RCC 7860 (cell line): ENCODE results near the gene ZNF628.
"Not testable (repeated sequence)": the region's sequence is repeated elsewhere in the genome, so short reads cannot be mapped to it uniquely, and the experiment has no call there.

ENCODE experiments used
- DNase-seq: peaks from one replicate; pipeline ENCODE4 v3.0.0-alpha.2; 2015; ENCODE audit warnings: low spot score
- FAIRE-seq: peaks from 2 replicates; lab custom pipeline; 2012; peaks lifted over from hg19 to GRCh38; lab: Jason Lieb, UNC

ZNF628 gene

DNA sequence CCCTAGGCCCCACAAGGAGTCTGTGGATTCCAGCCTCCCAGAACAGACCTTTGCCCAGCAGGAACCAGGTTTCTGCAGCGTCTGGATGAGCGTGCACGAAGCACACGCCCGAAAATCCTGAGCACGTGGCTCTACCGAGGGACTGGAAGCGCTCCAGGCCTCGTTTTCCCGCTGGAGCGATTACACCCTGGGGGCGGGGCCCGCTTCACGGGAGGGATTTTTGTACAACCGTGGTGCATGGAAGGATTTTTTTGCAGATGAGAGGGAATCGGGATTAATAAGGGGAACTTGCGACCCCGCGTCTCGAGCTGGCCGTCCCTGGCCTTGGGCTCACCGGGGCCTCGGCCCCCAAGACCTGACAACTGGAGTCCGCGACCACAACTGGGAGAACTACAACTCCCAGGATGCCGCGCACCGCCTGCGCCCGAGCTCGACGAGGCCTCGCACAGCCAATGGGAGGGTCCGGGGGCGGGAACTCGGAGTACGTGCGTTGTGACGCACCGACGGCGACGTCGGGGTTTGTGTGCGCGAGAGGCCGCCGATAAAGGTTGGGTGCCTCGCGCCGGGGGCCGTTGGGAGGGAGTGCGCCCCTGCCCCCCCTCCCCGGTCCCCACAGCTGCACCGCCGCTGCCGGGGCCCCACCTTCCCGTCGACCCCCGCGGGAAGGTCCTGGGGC lies at the start of gene ZNF628:
Gene ZNF628 (plus strand): TSS at position 518 of the 676 bp plus-strand sequence. CDS start 3,294 bp downstream, outside the sequence.
- FAIRE-seq (no peak), DNase-seq (peak; percentile 88)

DNA sequence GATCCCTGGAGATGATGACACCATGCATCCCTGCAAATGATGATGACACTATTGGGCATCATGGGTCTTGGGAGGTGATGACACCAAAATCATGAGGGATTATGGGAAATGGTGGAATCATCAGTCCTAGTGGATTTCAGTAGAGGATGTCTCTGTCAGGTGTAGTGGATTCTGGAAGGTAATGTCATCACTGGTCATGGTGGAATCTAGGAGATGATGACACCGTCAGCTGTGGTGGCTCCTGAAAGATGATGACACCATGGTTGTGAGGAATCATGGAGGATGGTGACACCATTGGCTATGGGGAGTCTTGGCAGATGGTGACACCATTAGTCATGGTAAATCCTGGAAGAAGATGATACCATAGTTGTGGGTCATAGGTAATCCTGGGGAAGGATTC lies 45.2 kb upstream of the ZNF628 start:
- FAIRE-seq (no peak), DNase-seq (no peak)

DNA sequence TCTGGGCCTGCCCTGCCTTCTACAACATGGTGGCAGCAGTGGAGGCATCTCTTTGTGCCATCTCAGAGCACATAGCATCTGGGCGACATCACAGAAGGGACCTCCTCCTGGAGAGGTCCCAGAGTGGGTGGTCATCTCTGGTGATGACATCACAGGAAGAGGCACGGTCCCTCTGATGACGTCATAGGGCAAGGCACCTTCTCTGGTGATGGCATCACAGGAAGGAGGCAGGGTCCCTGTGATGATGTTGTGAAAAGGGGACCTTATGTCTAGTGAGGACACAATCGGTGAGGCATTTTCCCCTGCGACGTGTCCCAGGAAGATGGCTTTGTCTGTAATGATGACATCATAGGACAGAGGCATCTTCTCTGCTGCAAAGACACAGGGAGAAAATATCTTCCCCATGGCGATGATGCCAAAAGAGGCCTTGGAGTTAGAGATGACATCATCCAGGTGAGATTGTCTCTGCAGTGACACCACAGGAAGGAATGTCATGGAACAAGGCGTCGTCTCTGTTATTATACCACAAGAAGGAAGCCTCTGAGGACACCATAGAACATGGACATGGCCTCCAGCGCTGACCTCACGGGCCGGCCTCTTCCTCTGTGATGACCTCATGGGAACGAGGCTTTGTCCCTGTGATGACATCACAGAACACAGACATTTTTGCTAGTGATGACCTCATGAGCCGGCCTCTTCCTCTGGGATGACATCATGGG lies 44.0 kb upstream of the ZNF628 start:
- FAIRE-seq: no peak
- DNase-seq: no peak

DNA sequence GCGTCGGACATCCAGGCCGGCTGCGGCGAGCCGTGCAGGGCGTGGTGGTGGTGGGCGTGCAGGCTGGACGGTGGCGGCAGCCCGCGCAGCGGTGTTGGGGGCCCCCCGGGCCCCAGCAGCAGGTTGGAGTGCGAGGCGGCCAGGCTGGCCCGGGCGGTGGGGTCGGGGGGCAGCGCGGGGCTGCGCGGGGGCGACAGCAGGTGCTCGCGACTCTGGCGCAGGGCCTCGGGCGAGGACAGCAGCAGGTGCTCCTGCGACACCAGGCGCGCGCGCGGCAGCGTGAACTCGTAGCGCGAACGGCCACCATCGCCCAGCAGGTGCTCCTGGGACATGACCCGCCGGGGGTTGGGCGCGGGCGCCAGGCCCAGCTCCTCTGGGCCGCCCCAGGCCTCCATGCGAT lies 43.1 kb upstream of the ZNF628 start:
- no peak for DNase-seq
- FAIRE-seq: no peak

DNA sequence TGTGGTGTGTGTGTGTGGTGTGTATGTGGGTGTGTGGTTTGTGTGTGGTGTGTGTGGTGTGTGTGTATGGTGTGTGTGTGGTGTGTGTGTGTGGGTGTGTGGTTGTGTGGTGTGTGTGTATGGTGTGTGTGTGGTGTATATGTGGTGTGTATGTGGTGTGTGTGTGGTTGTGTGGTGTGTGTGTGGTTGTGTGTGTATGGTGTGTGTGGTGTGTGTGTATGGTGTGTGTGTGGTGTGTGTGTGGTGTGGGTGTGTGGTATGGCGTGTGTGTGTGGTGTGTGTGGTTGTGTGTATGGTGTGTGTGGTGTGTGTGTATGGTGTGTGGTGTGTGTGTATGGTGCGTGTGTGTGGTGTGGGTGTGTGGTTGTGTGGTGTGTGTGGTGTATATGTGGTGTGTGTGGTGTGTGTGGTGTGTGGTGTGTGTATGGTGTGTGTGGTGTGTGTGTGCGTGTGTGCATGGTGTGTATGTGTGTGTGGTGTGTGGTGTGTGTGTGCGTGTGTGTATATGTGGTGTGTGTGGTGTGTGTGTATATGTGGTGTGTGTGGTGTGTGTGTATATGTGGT lies 42.0 kb upstream of the ZNF628 start:
- FAIRE-seq (no peak), DNase-seq (no peak)

DNA sequence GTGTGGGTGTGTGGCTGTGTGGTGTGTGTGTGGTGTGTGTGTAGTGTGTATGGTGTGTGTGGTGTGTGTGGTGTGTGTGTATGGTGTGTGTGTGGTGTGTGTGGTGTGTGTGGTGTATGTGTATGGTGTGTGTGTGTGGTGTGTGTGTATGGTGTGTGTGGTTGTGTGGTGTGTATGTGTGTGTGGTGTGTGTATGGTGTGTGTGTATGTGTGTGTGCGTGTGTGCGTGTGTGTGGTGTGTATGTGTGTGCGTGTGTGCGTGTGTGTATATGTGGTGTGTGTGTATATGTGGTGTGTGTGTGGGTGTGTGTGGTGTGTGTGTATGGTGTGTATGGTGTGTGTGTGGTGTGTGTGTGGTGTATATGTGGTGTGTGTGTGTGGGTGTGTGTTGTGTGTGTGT lies 41.4 kb upstream of the ZNF628 start:
- FAIRE-seq (no peak), DNase-seq (no peak)

DNA sequence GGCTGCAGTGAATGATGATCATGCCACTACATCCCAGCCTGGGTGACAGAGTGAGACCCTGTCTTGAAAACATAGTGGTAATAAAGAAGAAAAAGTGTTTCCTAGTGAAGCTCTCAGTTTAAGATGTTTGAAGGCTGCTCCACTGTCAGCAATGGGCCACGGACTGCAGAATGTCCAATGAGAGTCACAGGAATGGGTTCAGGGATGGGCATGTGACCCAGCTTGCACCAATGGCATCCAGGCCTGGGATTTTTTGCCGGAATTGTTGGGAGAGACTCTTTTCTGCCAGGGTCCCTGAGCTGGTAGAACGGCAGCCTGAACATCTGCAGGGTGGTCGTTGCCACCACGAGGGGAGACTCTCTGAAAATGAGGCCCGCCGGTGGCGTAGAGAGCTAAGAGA lies 39.6 kb upstream of the ZNF628 start:
- DNase-seq (no peak), FAIRE-seq (no peak)

DNA sequence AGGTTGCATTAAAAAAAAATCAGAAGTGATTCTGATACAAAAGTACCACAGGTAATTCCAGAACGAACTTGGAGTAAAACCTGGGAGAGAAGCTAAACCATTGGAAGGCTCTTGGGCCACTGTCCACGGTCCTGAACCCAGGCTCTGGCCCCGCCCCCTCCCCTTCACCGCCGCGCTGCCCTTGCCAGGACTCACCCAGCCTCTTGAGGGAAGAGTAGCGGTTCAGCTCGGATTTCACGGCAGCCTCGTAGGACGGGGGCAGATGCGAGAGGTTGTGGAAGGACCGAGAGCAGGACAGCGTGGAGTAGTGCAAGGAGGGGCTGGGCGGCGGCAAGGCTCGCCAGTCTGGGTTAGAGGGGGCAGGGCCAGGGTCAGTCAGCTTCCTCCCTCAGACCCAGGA lies 39.0 kb upstream of the ZNF628 start:
- FAIRE-seq: no peak

DNA sequence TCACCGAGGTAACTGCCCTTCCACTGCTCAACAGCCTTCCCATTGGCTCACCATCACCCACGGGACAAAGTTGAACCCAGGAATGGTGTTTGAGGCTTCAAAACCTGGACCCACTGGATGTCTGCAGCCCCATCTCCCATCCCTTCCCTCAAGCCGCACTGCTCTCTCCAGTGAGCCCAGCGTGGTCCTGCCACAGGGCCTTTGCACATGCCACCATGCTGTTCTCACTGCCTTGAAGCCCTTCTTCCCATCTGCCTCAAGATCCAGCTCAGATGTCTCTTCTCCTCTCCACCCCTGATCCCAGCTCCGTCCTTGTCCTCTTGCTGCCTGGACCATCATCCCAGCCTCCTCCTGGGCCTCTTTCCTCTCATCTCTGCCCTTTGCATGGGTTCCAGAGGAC lies 37.4 kb upstream of the ZNF628 start:
- no peak for DNase-seq
- no peak for FAIRE-seq

More for the DNA sequence above, 39.0 kb upstream of the ZNF628 start:
- peak; percentile 15 for DNase-seq

DNA sequence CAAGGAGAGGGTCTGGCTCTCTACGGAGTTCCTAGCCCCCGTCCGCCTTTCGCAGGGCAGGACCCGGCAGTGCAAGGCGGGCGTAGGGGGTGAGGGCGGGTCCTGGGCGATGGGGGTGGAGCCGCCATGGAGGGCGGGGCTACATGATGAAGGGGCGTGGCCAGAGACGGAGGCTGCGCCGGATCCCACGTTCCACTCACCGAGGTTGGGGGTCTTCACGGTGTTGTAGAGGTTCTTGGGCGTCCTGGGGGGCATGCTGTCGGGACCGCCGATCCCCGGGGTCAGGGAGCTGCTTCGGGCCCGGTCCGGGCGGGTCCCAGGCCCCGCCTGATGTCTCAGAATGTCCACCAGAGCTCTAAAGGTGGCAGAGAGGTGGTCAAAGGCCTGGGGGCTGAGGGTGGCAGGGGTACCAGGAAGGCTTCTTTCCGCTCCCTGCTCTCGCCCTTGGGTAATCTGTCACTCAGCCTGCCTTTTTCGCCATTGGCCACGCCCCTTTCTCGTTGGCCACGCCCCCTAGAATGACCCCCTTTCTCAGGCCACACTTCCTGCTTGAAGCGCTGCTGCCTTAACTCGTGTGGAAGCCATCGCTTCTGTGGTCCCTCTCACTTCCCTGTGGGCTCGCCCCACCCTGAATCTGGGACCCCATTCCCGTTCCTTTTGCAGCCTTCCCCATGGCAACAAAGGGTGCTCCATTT lies 35.9 kb upstream of the ZNF628 start:
- DNase-seq (no peak), FAIRE-seq (no peak)

DNA sequence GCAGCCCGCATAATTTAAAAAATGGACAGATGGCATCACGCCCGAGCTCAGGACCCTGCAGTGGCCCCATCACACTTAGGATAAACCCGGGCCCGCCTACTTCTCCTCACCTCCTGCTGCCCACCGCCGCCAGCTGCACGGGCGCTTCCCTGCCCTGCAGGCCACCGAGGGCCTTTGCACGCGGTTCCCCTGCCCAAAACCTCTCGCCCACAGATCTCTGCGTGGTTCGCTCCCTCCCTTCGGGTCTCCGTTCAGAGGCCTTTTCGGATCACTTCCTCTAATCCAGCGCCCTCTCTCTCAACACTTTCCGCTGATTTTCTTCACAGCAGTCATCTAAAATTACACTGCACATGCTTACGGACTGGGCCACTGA lies 35.1 kb upstream of the ZNF628 start:
- DNase-seq: no peak
- no peak for FAIRE-seq

DNA sequence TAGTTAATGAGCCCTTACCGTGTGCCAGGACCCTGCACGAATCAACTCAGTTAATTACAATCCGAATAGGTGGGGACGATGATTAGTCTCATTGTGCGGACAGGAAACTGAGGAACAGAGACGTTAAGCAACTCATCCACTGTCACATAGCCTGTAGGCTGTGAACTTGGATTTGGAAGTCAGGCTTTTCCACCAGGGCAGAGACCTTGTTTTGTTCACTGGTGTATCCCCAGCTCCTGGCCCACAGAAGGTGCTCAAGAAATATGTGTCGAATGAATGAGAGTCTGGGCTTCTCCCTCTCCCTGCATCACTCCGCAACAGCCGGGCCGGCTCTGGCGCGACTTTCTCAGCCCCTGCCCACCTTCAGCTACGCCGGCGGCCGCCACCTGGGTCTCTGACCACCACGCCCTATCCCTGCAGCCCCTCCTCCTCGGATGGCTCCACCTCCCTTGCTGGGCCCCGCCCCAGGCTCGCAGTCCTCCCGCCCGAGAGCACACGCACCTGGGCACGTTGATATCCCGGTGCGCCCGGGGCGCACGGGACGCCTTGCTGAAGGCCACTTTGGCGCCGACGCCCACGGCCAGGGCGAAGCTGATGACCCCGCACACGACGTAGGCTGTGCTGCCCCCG lies 34.6 kb upstream of the ZNF628 start:
- FAIRE-seq (no peak), DNase-seq (no peak)

DNA sequence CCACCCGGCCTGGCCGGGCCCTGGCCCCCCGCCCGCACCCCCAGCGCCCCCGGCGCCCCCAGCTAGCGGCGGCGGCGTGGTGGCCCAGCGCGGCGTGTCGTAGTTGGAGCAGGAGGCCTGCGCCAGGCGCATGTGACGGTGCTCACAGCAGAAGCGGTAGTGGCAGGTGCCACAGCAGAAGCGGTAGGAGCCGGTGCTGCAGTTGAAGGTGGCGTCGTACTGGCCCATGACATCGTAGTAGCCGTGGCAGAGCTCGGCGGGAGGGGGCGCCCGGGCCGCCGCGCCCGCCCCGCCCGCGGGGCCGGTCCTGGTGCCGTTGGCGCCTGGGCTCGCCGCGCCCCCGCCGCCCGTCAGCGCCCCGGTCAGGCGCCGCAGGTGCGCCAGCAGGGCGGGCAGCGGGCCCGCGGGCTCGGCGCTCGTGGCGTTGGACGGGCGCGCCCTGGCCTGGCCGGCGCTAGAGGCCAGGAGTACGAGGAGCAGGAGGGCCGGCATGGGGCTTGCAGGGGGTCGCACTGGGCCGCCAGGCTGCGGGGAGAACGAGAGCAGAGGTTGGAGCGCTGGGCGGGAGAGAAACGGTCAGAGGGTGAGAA lies 34.0 kb upstream of the ZNF628 start:
- FAIRE-seq: no peak
- DNase-seq: no peak

DNA sequence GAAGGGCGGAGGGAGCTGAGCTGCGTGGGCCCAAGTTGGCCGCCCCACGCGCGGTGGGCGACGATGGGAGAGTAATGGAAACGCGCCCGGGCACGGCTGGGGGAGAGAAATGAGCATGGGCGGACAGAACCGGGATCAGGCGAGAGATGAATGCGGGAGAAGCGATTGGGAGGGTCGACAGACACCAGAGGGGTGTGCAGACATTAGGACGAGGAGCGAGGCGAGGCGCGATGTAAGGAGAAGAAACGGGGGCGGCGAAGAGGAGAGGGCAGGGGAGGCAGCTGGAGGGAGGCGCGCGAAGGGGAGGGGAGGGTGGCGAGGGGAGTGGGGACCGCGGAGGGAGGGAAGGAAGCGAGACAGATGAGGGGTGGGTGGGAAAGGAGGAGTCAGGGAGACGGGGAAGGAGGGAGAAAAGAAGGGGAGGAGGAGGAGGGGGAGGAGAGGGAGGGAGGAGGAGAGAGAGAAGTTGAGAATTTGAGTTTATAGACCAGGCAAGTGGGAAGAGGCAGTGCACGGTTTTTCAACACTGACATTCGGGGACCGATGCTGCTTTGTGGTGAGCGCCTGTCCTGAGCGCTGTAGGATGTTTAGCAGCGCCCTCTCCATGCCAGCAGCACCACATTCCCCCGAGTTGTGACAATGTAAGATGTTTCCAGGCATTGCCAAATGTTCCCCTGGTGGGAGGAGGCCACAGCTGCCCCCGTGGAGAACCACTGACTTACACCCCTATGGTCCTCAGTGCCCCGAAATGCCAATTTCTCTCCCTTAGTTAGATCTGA lies 33.2 kb upstream of the ZNF628 start, which contains the start of gene SHISA7:
Gene SHISA7 (minus strand): TSS at position 256 of the 779 bp plus-strand sequence. CDS start 437 bp downstream, outside the sequence.
- no peak for FAIRE-seq
- DNase-seq: no peak

DNA sequence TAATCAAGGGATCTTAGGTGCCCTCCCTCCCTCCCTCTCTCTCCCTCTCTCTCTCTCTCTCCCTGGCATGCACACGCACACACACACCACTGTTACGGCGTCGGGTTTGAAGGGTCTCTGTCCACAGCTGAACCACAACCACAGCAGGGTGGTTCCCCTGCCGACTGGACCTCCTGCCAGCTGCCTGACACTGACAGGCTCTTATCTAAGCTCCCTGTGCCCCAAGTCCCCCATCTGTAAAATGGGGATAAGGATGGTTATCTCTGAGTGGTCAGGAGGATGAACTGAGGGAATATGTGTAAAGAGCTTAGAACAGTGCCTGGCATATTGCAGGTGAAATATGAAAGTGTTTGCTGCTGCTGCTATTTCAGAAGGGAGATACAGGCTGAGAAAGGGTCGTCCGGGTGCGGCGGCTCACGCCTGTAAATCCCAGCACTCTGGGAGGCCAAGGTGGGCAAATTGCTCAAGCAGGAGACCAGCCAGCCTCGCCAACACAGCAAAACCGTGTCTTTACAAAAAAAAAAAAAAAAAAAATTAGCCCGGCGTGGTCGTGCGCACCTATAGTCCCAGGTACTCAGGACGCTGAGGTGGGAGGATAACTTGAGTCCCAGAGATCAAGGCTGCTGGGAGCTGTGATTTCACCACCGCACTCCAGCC lies 32.5 kb upstream of the ZNF628 start:
- DNase-seq: no peak
- no peak for FAIRE-seq

DNA sequence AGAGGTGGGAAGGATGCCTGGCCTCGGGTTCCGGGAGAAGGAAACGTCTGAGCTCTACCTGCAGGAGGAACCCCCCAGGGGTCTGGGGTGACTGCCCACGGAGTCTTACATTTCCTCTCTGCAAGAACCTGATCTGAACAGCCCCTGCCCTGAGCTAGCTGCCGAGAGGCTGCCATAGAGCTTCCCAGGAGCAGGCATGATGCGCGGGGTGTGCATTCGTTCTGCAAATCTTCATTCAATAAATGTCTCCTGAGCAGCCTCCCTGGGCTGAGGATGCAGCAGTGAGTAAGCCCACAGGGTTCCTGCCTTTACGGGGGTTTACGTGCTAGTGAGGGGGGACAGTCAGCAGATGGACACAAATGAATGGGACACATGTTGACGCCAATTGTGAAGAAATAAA lies 31.8 kb upstream of the ZNF628 start:
- FAIRE-seq: no peak
- DNase-seq: no peak

DNA sequence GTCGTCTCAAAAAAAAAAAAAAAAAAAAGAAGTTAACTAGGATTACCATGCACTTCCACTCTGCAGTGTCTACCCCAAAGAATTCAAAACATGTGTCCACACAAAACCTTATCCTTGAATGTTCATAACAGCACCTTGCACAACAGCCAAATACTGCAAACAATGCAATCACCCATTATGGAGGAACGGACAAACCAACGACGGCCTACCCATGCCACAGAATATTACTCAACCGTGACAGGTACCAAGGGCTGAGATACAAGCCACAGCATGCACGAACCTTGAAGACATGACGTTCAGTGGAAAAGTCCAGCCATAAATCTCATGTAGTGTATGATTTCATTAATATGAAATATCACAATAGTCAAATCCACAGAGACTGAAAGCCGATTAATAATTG lies 30.4 kb upstream of the ZNF628 start:
- DNase-seq (no peak), FAIRE-seq (no peak)

DNA sequence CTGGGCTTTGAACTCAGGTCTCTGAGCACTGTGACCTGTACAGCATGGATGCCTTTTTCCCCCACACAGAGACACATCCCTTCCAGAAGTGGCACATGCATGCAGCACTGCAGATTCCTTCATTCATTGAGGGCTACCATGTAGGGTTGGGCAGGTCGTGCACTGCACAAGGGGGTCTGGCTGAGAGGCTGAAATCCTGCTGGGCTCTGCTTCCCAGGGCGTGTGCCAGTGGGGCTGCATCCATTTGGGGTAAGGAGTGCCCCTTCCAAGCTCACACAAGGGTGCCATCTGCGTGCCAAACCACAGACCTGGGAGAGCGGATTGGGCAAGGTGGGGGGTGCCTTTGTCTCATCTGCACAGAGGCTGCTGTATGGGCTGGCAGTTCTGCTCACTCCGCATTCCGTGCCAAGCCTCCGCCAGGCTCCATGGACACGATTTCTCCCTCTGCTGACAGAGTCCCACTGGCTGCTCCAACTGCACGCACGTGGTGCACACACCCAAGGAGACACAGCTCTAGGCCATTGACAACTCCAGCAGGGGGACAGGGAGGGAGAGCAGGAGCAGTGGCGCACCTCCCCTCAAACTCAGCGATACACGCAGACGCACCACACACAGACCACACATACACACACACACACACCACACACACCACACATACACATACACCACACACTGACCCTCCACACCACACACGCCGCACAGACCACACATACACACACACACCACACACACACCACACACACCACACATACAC lies 28.8 kb upstream of the ZNF628 start:
- FAIRE-seq (no peak), DNase-seq (no peak)

DNA sequence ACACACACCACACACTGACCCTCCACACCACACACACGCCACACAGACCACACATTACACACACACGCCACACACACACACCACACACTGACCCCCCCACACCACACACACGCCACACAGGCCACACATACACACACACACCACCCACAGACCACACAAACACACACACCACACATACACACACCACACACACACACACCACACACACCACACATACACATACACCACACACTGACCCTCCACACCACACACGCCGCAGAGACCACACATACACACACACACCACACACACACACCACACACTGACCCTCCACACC lies 28.3 kb upstream of the ZNF628 start:
- DNase-seq, FAIRE-seq: not testable (repeated sequence)
